AG09319 (cell line): ENCODE measurements around the gene SLC39A11.

ENCODE experiments used
- DNase-seq: peaks from one replicate; pipeline ENCODE4 v3.0.0-alpha.2; 2010; ENCODE audit warnings: low read depth; ENCODE audit errors: extremely low read depth
- TF ChIP-seq, protein P1 (sequence below): IDR thresholded peaks from 2 replicates; pipeline ENCODE4 v1.5.1; 2011; ENCODE audit warnings: low read depth, mild to moderate bottlenecking, inconsistent platforms, low read length, moderate library complexity

SLC39A11 gene

DNA sequence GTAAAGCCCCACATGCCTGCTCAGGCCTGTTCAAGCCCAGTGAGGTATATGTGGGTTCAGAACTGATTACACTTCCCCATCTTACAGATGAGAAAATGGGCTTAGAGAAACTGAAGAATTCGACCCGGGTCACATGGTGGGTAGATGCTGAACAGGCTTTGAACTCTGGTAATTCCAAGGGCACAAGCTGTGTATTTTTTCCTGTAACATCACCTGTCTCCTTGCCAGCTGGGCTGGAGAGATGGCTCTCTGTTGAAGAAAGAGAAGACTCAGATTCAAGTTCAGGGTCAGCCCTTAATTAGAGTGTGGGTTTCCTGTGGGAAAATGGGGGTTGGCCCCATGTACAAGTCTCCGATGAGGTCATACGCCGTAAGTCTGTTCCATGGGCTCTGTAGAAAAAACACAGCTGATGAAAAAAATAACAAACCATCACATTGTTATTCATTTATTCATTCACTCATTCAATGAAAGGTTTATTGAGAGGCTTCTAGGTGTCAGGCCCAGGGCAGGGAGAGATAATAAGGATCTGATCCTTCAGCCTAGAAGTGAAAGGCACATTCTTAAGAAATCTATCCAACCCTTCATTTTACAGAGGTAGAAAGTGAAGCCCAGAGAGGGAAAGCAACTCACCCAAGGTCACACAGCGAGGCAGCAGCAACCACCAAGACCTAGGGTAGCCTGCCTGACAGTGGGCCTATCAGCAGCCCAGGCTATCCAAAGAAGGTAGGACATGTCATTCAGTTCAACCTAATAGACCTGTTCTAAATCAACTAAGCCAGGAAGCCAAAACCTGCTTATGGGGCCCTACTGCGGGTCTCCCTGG, 488.9 kb downstream of the SLC39A11 start:
- TF ChIP-seq, protein P1, sequence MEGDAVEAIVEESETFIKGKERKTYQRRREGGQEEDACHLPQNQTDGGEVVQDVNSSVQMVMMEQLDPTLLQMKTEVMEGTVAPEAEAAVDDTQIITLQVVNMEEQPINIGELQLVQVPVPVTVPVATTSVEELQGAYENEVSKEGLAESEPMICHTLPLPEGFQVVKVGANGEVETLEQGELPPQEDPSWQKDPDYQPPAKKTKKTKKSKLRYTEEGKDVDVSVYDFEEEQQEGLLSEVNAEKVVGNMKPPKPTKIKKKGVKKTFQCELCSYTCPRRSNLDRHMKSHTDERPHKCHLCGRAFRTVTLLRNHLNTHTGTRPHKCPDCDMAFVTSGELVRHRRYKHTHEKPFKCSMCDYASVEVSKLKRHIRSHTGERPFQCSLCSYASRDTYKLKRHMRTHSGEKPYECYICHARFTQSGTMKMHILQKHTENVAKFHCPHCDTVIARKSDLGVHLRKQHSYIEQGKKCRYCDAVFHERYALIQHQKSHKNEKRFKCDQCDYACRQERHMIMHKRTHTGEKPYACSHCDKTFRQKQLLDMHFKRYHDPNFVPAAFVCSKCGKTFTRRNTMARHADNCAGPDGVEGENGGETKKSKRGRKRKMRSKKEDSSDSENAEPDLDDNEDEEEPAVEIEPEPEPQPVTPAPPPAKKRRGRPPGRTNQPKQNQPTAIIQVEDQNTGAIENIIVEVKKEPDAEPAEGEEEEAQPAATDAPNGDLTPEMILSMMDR = no peak
- no peak for DNase-seq

DNA sequence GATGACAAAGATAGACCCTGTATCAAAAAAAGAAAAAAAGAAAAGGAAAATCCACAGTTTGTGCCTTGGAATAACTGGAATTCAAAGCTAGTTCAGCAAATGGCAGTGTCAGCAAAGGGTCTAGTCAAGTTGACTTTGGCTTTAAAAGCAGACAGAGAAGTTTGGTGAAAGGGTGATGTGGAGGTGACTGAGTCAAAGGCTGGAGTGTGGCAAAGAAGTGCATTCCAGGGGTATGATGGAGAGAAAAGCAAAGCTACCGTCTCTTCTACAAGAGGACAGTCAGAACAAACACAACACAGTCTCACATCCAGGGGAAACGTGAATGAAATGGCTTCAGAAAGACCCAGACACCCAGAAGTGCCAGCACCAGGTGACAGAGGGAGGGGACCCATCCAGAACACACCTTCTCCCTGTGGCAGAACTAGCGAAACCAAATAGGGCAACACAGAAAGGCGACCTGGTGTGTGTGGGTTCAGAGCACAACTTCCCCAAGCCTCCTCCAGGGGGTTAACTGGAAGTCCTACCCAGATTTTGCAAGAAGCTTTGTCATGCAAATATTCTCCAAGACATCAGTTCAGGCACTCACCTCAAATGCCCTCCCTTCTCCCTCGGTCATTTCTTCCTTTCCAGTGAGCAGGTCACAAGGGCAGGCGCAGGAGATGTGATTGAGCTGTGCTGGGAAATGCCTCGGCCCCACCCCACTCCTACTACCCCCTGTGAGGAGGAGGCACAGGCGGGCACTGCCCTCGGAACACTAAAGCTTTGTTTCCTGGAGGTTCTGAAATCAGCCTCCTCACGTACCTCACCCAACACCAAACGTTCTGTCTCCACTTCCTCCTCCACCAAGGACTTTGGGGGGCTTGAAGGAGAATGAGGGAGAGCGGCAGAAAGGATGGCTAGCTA, 489.7 kb downstream of the SLC39A11 start:
- no peak for DNase-seq
- TF ChIP-seq, protein P1 = no peak

DNA sequence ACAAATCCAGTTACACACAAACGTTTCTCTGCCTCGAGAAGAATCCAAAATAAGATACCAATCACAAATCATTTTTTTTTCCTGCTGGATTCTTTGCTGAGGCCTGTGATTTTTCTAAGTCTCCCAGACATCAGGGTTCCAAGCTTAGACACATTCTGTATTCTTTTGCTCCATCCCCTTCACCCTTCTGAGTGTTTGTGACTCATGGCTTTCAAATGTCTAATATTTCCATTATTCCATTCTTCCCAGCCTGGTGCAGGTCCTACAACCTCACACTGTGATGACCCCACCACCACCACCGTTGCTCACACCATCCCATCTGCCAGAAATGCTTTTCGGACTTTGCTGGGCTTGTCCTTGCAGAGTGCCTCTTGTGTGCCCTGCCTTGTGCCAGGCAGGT, 491.6 kb downstream of the SLC39A11 start:
- no peak for DNase-seq

DNA sequence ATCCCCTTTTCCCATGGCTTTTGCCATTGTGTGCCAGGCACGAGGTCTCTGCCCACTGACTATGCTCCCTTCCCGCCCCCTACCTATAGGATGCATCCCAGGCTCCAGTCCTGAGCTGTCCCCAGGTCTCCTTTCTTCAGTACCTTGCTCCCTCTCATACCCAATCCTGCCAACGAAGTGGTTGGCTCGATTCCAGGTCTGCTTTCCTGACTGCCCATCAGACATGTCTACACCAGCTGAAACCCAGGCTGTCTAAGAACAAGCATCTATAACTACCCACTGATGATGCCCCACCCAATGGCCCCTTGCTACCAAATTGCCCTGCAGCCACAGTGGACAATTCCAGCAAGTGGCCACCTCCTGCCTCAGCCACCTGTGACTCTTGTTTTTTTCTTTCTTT, 492.6 kb downstream of the SLC39A11 start:
- no peak for DNase-seq
- TF ChIP-seq, protein P1 = no peak

More for the DNA sequence above, 491.6 kb downstream of the SLC39A11 start:
- TF ChIP-seq, protein P1 = no peak

DNA sequence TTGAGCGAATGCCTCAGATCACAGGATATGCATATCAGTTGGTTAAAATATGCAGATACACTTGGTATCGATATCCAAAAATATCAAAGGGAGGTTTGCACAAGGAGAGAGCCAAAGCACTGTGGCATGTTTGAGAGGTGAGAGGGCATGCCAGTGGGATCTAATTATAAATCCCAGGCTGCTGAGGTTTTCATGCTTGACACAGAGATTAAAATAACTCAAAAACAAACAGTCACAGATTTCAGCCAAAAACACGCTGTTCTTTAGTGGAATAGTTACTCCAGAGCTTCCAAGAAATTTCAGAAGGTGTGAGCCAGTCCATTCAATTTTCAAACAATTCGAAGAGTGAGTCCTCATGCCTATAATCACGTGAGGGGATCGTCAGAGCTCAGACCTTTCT, 493.8 kb downstream of the SLC39A11 start:
- DNase-seq = no peak
- TF ChIP-seq, protein P1 = no peak

DNA sequence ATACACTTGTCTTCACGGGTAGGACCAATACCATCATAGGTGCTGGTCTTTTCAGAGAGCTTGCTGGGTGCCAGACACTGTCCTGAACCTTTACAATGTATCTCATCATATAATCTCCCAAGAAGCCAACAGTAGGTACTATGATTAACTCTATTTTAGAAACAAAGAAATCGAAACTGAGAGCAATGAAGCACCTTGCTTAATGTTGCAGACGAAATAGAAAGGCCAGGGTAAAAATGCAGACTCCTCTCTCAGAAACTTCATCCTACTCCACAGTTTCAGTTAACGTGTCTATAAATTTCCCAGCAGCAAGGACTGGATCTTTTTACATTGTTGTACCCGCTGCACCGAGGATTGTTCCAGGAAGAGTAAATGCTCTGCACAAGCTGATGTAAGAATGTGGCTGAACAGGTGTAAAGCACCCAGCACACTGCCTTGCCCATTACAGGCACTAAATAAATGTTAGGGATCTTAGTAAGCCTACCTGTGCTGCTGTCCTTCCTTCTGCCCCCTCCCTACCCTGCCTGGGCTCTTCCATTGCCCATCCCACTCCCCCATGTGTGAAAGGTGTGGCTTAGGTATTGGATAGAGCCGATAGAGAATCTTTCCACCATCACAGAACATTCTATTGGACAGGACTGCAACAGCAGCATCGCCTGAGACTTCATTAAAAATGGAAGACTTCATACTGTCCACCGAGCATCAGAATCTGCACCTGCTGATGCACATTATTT, 495.0 kb downstream of the SLC39A11 start:
- TF ChIP-seq, protein P1 = no peak
- no peak for DNase-seq
